Measurements from ENCODE around the gene AMIGO3. TPM values are rescaled to one million over a fixed set of nuclear protein-coding genes. Genes with fewer than 3 reads are reported as not detected.
"Not testable (repeated sequence)": the region's sequence is repeated elsewhere in the genome, so short reads cannot be mapped to it uniquely, and the experiment has no call there.

Gene AMIGO3
- total RNA-seq, 2 donors from 2014 or later: 1.4 to 12.4 TPM

DNA sequence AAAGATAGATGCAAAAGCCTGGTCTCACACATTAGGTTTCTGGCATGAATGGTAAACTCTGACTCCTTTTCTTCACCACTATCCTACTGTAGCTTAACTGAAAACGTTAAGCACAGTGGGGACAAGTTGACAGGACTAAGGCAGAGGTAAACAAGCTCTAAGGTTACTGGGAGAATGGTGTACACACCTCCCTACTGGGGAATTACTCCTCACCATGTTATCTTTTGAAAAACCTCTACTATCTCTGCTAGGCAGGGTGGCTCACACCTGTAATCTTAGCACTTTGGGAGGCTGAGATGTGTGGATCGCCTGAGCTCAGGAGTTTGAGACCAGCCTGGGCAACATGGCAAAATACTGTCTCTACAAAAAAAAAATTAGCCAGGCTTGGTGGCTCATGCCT lies 37.7 kb upstream of the AMIGO3 start:
- Histone ChIP-seq H3K36me3 (no peaks in the 10 kb centered on the region), H3K27ac (no peak overlapping the region), H3K9me3 (no peaks in the 10 kb centered on the region), H3K27me3 (replicated peaks; ENCODE audit: insufficient read depth) (no peaks in the 10 kb centered on the region), H3K4me1 (replicated peaks) (peaks cover 7% of the 10 kb centered on the region), H3K4me3 (no peak overlapping the region)
- intact Hi-C loops (cut with DNase I): no loop called here
- 70% methylated on average over 2 of the region's 2 CpGs for WGBS
- no peak for DNase-seq (ENCODE audit: low spot score)
- no peak for TF ChIP-seq POLR2A (IDR thresholded peaks at IDR 0.05)
- TF ChIP-seq POLR2AphosphoS5 (IDR thresholded peaks at IDR 0.05): no peak
- TF ChIP-seq, protein P1, sequence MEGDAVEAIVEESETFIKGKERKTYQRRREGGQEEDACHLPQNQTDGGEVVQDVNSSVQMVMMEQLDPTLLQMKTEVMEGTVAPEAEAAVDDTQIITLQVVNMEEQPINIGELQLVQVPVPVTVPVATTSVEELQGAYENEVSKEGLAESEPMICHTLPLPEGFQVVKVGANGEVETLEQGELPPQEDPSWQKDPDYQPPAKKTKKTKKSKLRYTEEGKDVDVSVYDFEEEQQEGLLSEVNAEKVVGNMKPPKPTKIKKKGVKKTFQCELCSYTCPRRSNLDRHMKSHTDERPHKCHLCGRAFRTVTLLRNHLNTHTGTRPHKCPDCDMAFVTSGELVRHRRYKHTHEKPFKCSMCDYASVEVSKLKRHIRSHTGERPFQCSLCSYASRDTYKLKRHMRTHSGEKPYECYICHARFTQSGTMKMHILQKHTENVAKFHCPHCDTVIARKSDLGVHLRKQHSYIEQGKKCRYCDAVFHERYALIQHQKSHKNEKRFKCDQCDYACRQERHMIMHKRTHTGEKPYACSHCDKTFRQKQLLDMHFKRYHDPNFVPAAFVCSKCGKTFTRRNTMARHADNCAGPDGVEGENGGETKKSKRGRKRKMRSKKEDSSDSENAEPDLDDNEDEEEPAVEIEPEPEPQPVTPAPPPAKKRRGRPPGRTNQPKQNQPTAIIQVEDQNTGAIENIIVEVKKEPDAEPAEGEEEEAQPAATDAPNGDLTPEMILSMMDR (IDR thresholded peaks at IDR 0.05): no peak

DNA sequence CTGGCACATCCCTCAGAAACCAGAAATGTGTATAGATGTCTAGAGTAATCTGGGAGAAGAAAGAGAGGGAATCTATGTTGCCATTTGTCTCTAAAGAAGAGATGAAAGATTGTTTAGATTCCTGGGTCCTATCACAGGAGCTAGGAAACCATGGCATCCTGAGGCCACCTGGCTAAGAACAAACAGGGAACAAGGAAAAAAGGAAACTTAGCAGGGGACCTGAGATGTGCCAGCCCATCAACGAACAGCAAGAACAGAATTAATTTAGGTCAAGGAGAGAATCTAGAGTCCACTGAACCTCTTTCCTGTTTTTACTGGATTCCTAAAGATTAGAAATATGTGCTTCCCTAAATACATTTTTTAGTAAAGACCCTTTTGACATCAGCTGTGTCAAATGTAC lies 36.6 kb upstream of the AMIGO3 start:
- H3K36me3 ChIP-seq: no peaks in the 10 kb centered on the region
- intact Hi-C loops (cut with DNase I): no loop called here

DNA sequence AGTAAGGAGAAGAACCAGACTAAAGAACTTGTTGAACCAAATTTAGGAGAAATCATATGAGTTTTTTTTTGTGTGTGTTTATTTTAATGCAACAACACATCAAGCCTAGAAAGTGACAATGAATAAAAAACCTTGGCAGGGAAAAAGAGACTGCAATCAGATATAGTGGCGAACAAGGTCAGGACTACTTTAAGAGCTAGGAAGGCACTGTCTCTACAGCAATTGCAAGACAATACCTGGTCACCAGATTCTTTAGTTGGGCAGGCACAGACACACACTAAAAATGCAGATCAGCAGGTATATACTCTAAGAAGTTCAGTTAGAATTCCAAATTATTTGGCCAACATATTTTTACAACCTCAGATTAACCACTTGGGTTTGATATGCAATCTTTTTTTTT lies 35.1 kb upstream of the AMIGO3 start:
- DNase-seq (ENCODE audit: low spot score): no peak
- Histone ChIP-seq H3K36me3 (no peaks in the 10 kb centered on the region), H3K4me3 (no peak overlapping the region), H3K9me3 (no peaks in the 10 kb centered on the region), H3K27me3 (replicated peaks; ENCODE audit: insufficient read depth) (no peaks in the 10 kb centered on the region), H3K27ac (no peak overlapping the region), H3K4me1 (replicated peaks) (peaks cover 7% of the 10 kb centered on the region)
- no peak for TF ChIP-seq POLR2A (IDR thresholded peaks at IDR 0.05)
- no peak for TF ChIP-seq POLR2AphosphoS5 (IDR thresholded peaks at IDR 0.05)
- TF ChIP-seq, protein P1 (IDR thresholded peaks at IDR 0.05): no peak
- intact Hi-C loops (cut with DNase I): no loop called here
- WGBS: 27% methylated on average over 1 of the region's 1 CpG

More for the DNA sequence above, 36.6 kb upstream of the AMIGO3 start:
- no peak overlapping the region for H3K4me3 ChIP-seq
- TF ChIP-seq, protein P1 (IDR thresholded peaks at IDR 0.05): no peak
- TF ChIP-seq POLR2A (IDR thresholded peaks at IDR 0.05) (no peak), POLR2AphosphoS5 (IDR thresholded peaks at IDR 0.05) (no peak)
- no peak overlapping the region for H3K27ac ChIP-seq
- DNase-seq (ENCODE audit: low spot score): no peak
- 75% methylated on average over 1 of the region's 1 CpG for WGBS
- H3K4me1 ChIP-seq (replicated peaks): peaks cover 7% of the 10 kb centered on the region
- H3K27me3 ChIP-seq (replicated peaks; ENCODE audit: insufficient read depth): no peaks in the 10 kb centered on the region
- no peaks in the 10 kb centered on the region for H3K9me3 ChIP-seq

DNA sequence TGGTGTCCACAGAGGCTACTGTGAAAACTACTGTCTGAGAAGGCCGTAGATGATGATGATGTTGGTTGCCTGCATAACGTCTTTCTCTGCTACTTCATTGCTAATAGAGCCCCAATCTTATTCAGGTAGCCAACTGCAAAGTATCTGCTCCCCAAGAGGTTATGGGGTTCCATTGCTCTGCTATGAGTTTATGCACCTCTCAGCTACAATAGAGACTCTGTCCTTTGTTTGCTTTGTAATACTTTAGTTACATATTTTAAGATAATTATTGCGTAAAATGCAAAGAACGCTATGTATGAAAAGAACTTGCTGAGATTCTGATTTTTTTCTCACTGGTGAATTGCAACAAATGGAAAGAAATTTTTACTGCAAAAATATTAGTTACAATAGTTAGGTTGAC lies 32.0 kb upstream of the AMIGO3 start:
- no peaks in the 10 kb centered on the region for H3K9me3 ChIP-seq
- H3K4me1 ChIP-seq (replicated peaks): peaks cover 7% of the 10 kb centered on the region
- TF ChIP-seq POLR2A (IDR thresholded peaks at IDR 0.05): no peak
- TF ChIP-seq, protein P1 (IDR thresholded peaks at IDR 0.05): no peak
- TF ChIP-seq POLR2AphosphoS5 (IDR thresholded peaks at IDR 0.05): no peak
- DNase-seq (ENCODE audit: low spot score): no peak
- WGBS: 88% methylated on average over 4 of the region's 4 CpGs
- intact Hi-C loops (cut with DNase I): no loop called here
- H3K36me3 ChIP-seq: no peaks in the 10 kb centered on the region
- no peak overlapping the region for H3K27ac ChIP-seq
- no peaks in the 10 kb centered on the region for H3K27me3 ChIP-seq (replicated peaks; ENCODE audit: insufficient read depth)
- no peak overlapping the region for H3K4me3 ChIP-seq

DNA sequence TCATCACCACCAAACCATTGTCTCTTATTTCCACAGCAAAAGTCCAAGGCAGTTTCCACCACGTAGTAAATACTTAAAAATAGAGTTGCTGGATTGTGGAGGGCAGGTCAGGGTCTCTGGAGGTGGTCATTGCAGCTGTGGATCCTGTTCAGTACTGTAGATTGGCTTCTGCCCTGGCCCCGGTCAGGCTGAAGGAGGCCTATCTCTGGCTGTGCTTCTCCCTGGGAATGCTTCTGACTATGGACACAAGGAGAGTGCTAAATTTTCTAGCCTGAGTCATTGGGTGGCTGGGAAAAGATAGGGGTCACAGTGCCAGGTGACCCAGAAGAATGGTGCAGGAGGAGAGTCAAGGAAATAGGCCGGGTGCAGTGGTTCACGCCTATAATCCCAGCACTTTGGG lies 30.6 kb upstream of the AMIGO3 start:
- no peak for DNase-seq (ENCODE audit: low spot score)
- WGBS: 97% methylated on average over 4 of the region's 4 CpGs

DNA sequence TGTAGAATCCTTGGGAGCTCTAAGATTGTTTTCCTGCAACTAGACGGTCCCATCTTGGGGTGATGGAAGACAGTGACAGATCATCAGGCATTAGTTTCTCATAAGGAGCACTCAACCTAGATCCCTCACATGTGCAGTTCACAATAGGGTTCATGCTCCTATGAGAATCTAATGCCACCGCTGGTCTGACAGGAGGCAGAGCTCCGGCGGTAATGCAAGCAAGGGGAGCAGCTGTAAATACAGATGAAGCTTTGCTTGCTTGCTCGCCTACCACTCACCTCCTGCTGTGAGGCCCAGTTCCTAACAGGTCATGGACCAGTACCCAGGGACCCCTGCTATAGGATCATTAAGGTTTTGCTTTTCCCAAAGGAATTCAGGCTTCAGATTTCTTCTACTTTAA lies 29.4 kb upstream of the AMIGO3 start:
- H3K4me1 ChIP-seq (replicated peaks); H3K27ac ChIP-seq; H3K9me3 ChIP-seq; H3K4me3 ChIP-seq; DNase-seq (ENCODE audit: low spot score); intact Hi-C loops (cut with DNase I); H3K27me3 ChIP-seq (replicated peaks; ENCODE audit: insufficient read depth); H3K36me3 ChIP-seq: not testable (repeated sequence)
- 71% methylated on average over 5 of the region's 5 CpGs for WGBS

More for the DNA sequence above, 30.6 kb upstream of the AMIGO3 start:
- Histone ChIP-seq H3K4me3 (no peak overlapping the region), H3K9me3 (no peaks in the 10 kb centered on the region), H3K27me3 (replicated peaks; ENCODE audit: insufficient read depth) (no peaks in the 10 kb centered on the region), H3K4me1 (replicated peaks) (peaks cover 7% of the 10 kb centered on the region), H3K36me3 (no peaks in the 10 kb centered on the region), H3K27ac (no peak overlapping the region)
- TF ChIP-seq POLR2A (IDR thresholded peaks at IDR 0.05) (no peak), POLR2AphosphoS5 (IDR thresholded peaks at IDR 0.05) (no peak)
- TF ChIP-seq, protein P1 (IDR thresholded peaks at IDR 0.05): no peak
- intact Hi-C loops (cut with DNase I): no loop called here

Data from prostate gland (tissue), 2 donors.